Measurements from ENCODE around the gene FSIP1.

Gene FSIP1

GRCh38 chr15:39628546-39629257 lies 153.9 kb downstream of the FSIP1 start:
- no peak for DNase-seq (ENCODE audit: low spot score)
- no peak for TF ChIP-seq CTCF (IDR thresholded peaks at IDR 0.05; ENCODE audit: extremely low read depth, missing control alignments)

- TF ChIP-seq CTCF (IDR thresholded peaks at IDR 0.05; ENCODE audit: extremely low read depth, missing control alignments): no peak
- no peak for DNase-seq (ENCODE audit: low spot score)
Observed at GRCh38 chr15:39628144-39628508, 154.5 kb downstream of the FSIP1 start.

- TF ChIP-seq CTCF (IDR thresholded peaks at IDR 0.05; ENCODE audit: extremely low read depth, missing control alignments): no peak
Observed at GRCh38 chr15:39627451-39628143, 155.0 kb downstream of the FSIP1 start.

GRCh38 chr15:39625856-39626255 lies 156.8 kb downstream of the FSIP1 start:
- no peak for TF ChIP-seq CTCF (IDR thresholded peaks at IDR 0.05; ENCODE audit: extremely low read depth, missing control alignments)
- DNase-seq (ENCODE audit: low spot score): no peak

More at GRCh38 chr15:39627451-39628143, 155.0 kb downstream of the FSIP1 start:
- DNase-seq (ENCODE audit: low spot score): no peak

- DNase-seq (ENCODE audit: low spot score): no peak
- TF ChIP-seq CTCF (IDR thresholded peaks at IDR 0.05; ENCODE audit: extremely low read depth, missing control alignments): no peak
Observed at GRCh38 chr15:39625451-39625850, 157.2 kb downstream of the FSIP1 start.

GRCh38 chr15:39624806-39625205 lies 157.8 kb downstream of the FSIP1 start:
- no peak for TF ChIP-seq CTCF (IDR thresholded peaks at IDR 0.05; ENCODE audit: extremely low read depth, missing control alignments)
- peak; percentile 28 for DNase-seq (ENCODE audit: low spot score)

GRCh38 chr15:39623529-39623931 lies 159.1 kb downstream of the FSIP1 start:
- DNase-seq (ENCODE audit: low spot score): peak; percentile 56
- TF ChIP-seq CTCF (IDR thresholded peaks at IDR 0.05; ENCODE audit: extremely low read depth, missing control alignments): no peak
